Caki2 (cell line): Measurements from ENCODE around the gene SLC9C2. TPM values are rescaled to one million over a fixed set of nuclear protein-coding genes. Genes with fewer than 3 reads are reported as not detected.
"Not testable (repeated sequence)": the region's sequence is repeated elsewhere in the genome, so short reads cannot be mapped to it uniquely, and the experiment has no call there.

Experiments
- DNase-seq: peaks from one replicate; pipeline ENCODE4 v3.0.0-alpha.2; 2015; ENCODE audit warnings: low read depth
- in situ Hi-C: cut with HindIII; loops from 2 replicates; pipeline ENCODE4 v1.10.0; 2016; ENCODE audit warnings: low sequenced_read_pairs, low pct_unique_long_range_greater_than_20kb, mixed read lengths
- total RNA-seq: library from RNA; depleted of rRNA; stranded (reverse); fragments of >200 nt; shearing (Covaris generic); gene quantifications from 2 replicates; pipeline ENCODE4 v1.2.3, GENCODE V29; 2014; ENCODE audit warnings: low replicate concordance

Gene SLC9C2
- total RNA-seq, 1 experiment from 2014 or later: not detected

GRCh38 chr1:173590557-173590956 lies 12.3 kb downstream of the SLC9C2 start:
- DNase-seq: no peak
- in situ Hi-C loops: no loop called here

DNA sequence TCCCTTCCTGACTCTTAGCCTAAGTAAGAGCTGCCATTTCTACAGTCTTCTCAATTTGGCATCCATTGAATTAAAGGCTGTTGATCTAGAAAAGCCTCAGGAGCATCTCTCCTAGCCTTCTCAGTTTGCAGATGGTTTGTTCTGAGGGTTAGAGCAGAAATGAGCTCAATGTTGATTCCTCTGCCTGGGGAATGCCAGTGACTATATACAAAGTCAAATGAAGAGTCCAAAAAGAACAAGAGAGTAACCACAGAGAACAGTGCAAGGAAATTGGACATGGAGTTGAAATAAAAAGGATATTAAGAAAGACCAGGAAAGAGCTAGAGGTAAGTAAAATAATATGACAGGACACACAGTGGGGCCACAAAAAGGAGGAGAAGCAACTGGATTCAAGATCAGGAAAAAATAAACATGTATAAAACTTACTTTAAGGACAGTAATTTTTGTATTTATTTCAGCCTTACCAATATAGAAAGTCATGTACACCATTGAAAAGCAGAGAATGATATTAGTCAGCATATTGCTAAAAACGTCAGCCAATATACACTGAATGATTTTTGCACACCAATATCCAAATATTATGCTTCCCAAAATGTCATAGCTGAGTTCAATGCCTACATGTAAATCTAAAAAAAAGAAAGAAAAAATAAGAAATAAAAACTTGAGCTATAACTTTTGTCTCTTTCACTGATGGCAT lies 21.3 kb downstream of the SLC9C2 start:
- no peak for DNase-seq
- in situ Hi-C loops: no loop called here

DNA sequence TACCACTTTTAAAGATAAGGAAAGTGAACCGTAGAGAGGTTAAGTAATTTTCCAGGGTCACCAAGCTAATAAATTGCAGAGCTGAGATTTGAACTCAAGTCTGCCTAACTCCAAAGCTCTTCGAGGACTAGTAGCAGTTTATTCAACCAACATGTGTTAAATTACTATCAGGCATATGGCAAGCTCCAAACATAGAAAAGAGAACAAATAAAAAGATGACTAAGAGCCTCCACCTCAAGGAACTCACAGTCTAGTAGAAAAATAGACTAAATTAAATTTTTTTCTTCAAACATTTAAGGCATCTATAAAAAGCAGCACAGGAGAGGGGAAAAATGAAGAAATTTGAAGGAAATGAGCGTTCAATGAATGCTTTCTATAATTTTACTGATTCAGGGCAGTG lies 22.2 kb downstream of the SLC9C2 start:
- no peak for DNase-seq
- in situ Hi-C loops: no loop called here

DNA sequence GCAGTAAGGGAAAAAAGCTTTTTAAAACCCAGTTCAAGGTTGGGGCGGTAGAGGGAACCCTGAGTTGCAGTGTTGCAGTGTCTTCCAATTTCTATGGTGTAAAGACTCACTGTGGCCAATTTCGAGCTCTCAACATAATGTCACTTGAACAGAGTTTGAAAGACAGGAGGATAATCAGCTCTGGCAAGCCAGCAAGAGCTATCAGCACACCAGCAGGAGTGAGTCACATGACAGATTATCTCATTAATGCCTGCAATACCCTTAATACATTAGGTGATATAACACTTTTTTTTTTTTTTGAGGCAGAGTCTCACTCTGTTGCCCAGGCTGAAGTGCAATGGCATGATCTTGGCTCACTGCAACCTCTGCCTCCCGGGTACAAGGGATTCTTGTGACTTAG lies 22.8 kb downstream of the SLC9C2 start:
- DNase-seq: no peak
- in situ Hi-C loops: no loop called here

DNA sequence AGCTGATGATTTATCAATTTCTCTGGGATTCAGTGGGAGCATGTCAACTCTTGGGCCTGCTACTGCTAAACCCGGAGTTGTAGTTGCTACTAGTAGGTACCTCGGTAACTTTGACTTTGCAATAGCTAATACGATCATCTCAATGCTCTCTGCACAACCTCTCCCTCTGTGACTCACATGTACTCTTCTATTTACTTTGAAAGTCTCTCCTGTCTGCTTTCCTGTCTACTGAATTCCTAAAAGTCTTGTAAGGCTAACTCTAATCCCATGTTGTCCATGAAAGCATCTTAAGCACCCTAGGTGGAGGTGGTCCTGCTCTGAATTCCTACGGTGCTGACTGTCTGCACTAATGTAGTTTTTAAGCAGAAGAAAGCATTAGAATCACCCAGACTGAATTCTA lies 29.3 kb downstream of the SLC9C2 start:
- no peak for DNase-seq
- in situ Hi-C loops: no loop called here

DNA sequence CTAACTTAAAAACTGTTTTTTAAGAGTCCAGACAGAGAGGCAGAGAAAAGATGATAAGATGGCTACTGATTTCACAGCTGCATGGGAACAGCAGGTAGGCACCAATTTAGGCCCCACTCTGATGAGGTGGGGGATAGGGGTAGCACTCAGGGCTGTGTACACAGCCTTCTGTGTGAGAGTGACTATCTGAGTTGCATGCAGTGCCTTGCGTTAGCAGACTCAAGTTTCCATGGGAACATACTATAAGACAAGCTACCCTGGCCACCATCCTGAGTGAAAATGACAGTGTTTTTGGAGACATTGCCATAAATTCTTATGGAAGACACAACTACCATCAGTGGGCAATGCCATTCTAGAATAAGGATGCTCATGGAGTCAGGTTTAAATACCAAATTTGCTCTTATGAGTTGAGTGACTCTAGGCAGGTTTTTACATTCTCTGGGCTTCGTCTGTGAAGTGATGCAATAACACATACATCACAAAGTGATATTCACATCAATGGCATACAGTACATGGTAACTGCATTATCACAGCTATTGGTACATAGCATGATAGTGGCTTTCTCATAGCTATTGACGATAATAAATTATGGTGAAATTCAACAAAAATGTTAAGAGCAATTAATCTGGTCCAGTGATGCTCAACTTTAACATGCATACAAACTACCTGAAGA lies 30.5 kb downstream of the SLC9C2 start:
- DNase-seq: no peak

GRCh38 chr1:173570370-173571007 lies 32.4 kb downstream of the SLC9C2 start:
- in situ Hi-C loops: no loop called here
- DNase-seq: no peak

More for the DNA sequence above, 30.5 kb downstream of the SLC9C2 start:
- in situ Hi-C loops: no loop called here

- in situ Hi-C loops: no loop called here
- no peak for DNase-seq
These were observed 34.4 kb downstream of the SLC9C2 start for GRCh38 chr1:173568483-173568882.

DNA sequence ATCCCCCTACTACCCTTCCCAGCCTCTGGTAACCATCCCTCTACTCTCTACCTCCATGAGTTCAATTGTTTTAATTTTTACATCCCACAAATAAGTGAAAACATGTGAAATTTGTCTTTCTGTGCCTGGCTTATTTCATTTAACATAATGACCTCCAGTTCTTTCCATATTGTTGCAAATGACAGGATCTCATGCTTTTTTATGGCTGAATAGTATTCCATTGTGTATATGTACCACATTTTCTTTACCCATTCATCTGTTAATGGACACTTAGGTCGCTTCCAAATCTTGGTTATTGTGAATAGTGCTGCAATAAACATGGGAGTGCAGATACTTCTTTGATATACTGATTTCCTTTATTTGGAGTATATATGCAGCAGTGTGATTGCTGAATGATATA lies 39.0 kb downstream of the SLC9C2 start:
- in situ Hi-C loops, DNase-seq: not testable (repeated sequence)

GRCh38 chr1:173562813-173563212 lies 40.1 kb downstream of the SLC9C2 start:
- no peak for DNase-seq
- in situ Hi-C loops: no loop called here

- DNase-seq: no peak
- in situ Hi-C loops: no loop called here
These were observed 41.6 kb downstream of the SLC9C2 start for GRCh38 chr1:173561263-173561662.

DNA sequence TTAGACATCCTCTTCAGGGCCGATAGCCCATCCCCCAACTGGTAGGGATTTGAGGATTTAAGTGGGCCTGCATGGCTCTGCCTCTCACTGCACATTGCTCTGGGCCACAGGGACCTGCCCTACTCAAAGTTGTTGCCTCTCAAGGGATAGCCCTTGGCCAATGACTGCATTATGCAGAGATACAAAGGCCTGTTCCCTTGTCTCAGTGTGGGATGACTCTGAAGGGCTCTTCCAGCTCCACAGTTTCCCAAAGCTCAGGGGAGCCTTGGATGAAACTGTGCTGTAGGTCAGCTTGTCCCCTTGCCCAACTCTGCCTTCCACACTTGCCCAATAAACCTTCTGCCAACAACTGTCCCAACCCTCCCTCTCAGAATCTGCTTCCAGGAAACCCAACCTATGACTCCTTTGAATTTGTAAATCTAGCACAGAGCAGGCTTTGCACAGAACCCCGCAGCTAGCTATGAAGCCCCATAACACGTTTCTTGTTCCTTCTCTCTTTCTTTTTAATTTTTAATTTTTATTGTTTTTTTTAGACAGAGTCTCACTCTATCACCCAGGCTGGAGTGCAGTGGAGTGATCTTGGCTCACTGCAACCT lies 42.5 kb downstream of the SLC9C2 start:
- in situ Hi-C loops: no loop called here
- no peak for DNase-seq

GRCh38 chr1:173555651-173556305 lies 47.1 kb downstream of the SLC9C2 start:
- no peak for DNase-seq
- in situ Hi-C loops: no loop called here

GRCh38 chr1:173554541-173555250 lies 48.2 kb downstream of the SLC9C2 start:
- no peak for DNase-seq
- in situ Hi-C loops: no loop called here

GRCh38 chr1:173554089-173554488 lies 48.8 kb downstream of the SLC9C2 start:
- in situ Hi-C loops: no loop called here
- DNase-seq: no peak

- no peak for DNase-seq
- in situ Hi-C loops: no loop called here
These were observed 49.6 kb downstream of the SLC9C2 start for GRCh38 chr1:173553312-173553711.

DNA sequence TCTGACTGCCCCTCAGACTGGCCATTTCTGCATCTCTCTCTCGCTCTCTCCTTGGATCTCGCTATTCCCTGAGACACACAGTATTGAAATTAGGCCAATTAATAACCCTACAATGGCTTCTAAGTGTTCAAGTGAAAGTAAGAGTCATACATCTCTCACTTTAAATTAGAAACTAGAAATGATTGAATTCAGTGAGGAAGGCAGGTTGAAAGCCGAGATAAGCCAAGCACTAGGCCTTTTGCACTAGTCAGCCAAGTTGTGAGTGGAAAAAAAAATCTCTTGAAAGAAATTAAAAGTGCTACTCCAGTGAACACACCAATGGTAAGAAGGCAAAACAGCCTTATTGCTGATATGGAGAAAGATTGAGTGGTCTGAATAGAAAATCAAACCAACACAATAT lies 51.2 kb downstream of the SLC9C2 start:
- in situ Hi-C loops: no loop called here
- no peak for DNase-seq

GRCh38 chr1:173549813-173550212 lies 53.1 kb downstream of the SLC9C2 start:
- no peak for DNase-seq
- in situ Hi-C loops: no loop called here
